Fibroblast of villous mesenchyme (primary cell): ENCODE measurements around the gene TRIM27. TPM values are rescaled to one million over a fixed set of nuclear protein-coding genes. Genes with fewer than 3 reads are reported as not detected.

Experiments
- DNase-seq: peaks from one replicate; pipeline ENCODE4 v3.0.0-alpha.2; 2010; ENCODE audit warnings: low read depth
- H3K4me3 ChIP-seq: 2 replicates; pipeline ENCODE4 v1.5.1; 2011; ENCODE audit warnings: low read depth, mild to moderate bottlenecking, low read length
- CTCF ChIP-seq: IDR thresholded peaks from 2 replicates; pipeline ENCODE4 v1.5.1; 2012; ENCODE audit warnings: low read depth, mild to moderate bottlenecking, low read length; ENCODE audit not compliant: insufficient read depth
- total RNA-seq: library from RNA; depleted of rRNA; stranded (reverse); fragments of >200 nt; gene quantifications from 2 replicates; pipeline ENCODE4 v1.2.3, GENCODE V29; 2012

The TRIM27 gene
- total RNA-seq, 1 donor, result 76.9 TPM

- DNase-seq, result no peak
- H3K4me3 ChIP-seq, result no peak overlapping the region
- no peak for TF ChIP-seq CTCF
These were observed 31.3 kb downstream of the TRIM27 start for GRCh38 chr6:28892525-28892924.

- DNase-seq, result no peak
- no peak for TF ChIP-seq CTCF
- no peak overlapping the region for H3K4me3 ChIP-seq
These were observed 35.8 kb downstream of the TRIM27 start for GRCh38 chr6:28887796-28888496.

GRCh38 chr6:28886079-28886439, 37.7 kb downstream of the TRIM27 start:
- H3K4me3 ChIP-seq, result no peak overlapping the region
- TF ChIP-seq CTCF, result no peak
- no peak for DNase-seq

GRCh38 chr6:28884423-28885131, 39.2 kb downstream of the TRIM27 start:
- DNase-seq, result no peak
- no peak overlapping the region for H3K4me3 ChIP-seq
- no peak for TF ChIP-seq CTCF

GRCh38 chr6:28880894-28881780, 42.6 kb downstream of the TRIM27 start:
- TF ChIP-seq CTCF, result no peak
- H3K4me3 ChIP-seq, result peak overlapping the region; percentile 89
- DNase-seq, result peak; percentile 79

- no peak for TF ChIP-seq CTCF
- no peak for DNase-seq
- peak overlapping the region; percentile 89 for H3K4me3 ChIP-seq
These were observed 43.3 kb downstream of the TRIM27 start for GRCh38 chr6:28880519-28880893.
